Neuronal stem cell (in vitro differentiated cells): Measurements from ENCODE around the gene LRRC73. TPM values are rescaled to one million over a fixed set of nuclear protein-coding genes. Genes with fewer than 3 reads are reported as not detected.
"Not testable (repeated sequence)": the region's sequence is repeated elsewhere in the genome, so short reads cannot be mapped to it uniquely, and the experiment has no call there.

Source experiments
- DNase-seq: peaks from one replicate; pipeline ENCODE4 v3.0.0-alpha.2; 2013; ENCODE audit warnings: low spot score
- H2AFZ ChIP-seq: one replicate; pipeline ENCODE4 v1.6.1; 2013; ENCODE audit warnings: mild to moderate bottlenecking, low read length, inconsistent platforms
- H2AK5ac ChIP-seq: 2 replicates; pipeline ENCODE4 v1.6.1; 2013; ENCODE audit warnings: low read depth, mild to moderate bottlenecking, inconsistent platforms, low read length, moderate library complexity, mixed read lengths
- H2BK120ac ChIP-seq: 2 replicates; pipeline ENCODE4 v1.6.1; 2013; ENCODE audit warnings: low read depth, mild to moderate bottlenecking, inconsistent platforms, low read length, moderate library complexity, mixed read lengths
- H2BK12ac ChIP-seq: one replicate; pipeline ENCODE4 v1.6.1; 2013; ENCODE audit warnings: low read length, inconsistent platforms
- H2BK15ac ChIP-seq: 2 replicates; pipeline ENCODE4 v1.6.1; 2013; ENCODE audit warnings: mild to moderate bottlenecking, low read length, inconsistent platforms, mixed read lengths
- H2BK5ac ChIP-seq: one replicate; pipeline ENCODE4 v1.6.1; 2013; ENCODE audit warnings: inconsistent platforms, mild to moderate bottlenecking, low read length, moderate library complexity
- H3K14ac ChIP-seq: one replicate; pipeline ENCODE4 v1.6.1; 2013; ENCODE audit warnings: low read length, inconsistent platforms
- H3K18ac ChIP-seq: 2 replicates; pipeline ENCODE4 v1.6.1; 2013; ENCODE audit warnings: low read length, inconsistent platforms
- H3K23ac ChIP-seq: 2 replicates; pipeline ENCODE4 v1.6.1; 2013; ENCODE audit warnings: low read depth, mild to moderate bottlenecking, mixed read lengths, low read length, inconsistent platforms; ENCODE audit not compliant: poor library complexity
- H3K27ac ChIP-seq: replicated peaks from 3 replicates; pipeline ENCODE4 v1.5.1; 2013; ENCODE audit warnings: low read length, inconsistent platforms
- H3K27me3 ChIP-seq, 3 experiments: 2 replicates each; pipeline ENCODE4 v1.6.1; 2013; ENCODE audit warnings: low read length in 3 of 3, mild to moderate bottlenecking in 2 of 3, inconsistent platforms in 1 of 3, low read depth in 1 of 3, mixed read lengths in 1 of 3, moderate library complexity in 1 of 3; ENCODE audit not compliant: control insufficient read depth in 3 of 3, insufficient read depth in 3 of 3
- H3K36me3 ChIP-seq, 2 donors: replicated peaks in 1 of 2; 2 replicates each; pipeline ENCODE4 v1.6.1; 2013; ENCODE audit warnings: low read length in 2 of 2; ENCODE audit not compliant: control insufficient read depth in 2 of 2, insufficient read depth in 2 of 2
- H3K4ac ChIP-seq: 2 replicates; pipeline ENCODE4 v1.6.1; 2013; ENCODE audit warnings: inconsistent platforms, mild to moderate bottlenecking, low read length, moderate library complexity
- H3K4me1 ChIP-seq, 2 donors: 1 replicate in 1 of 2; 2 replicates in 1 of 2; pipeline ENCODE4 v1.6.1; 2013; ENCODE audit warnings: low read length in 2 of 2, low read depth in 1 of 2; ENCODE audit not compliant: control insufficient read depth in 2 of 2, insufficient read depth in 1 of 2
- H3K4me2 ChIP-seq: one replicate; pipeline ENCODE4 v1.6.1; 2013; ENCODE audit warnings: mild to moderate bottlenecking, low read length, inconsistent platforms; ENCODE audit not compliant: insufficient read depth, poor library complexity, severe bottlenecking
- H3K4me3 ChIP-seq, 2 donors: 2 replicates each; pipeline ENCODE4 v1.5.1; 2013; ENCODE audit warnings: low read length in 2 of 2, mild to moderate bottlenecking in 2 of 2, inconsistent platforms in 1 of 2, moderate library complexity in 1 of 2
- H3K79me1 ChIP-seq: one replicate; pipeline ENCODE4 v1.6.1; 2013; ENCODE audit warnings: low read depth, mild to moderate bottlenecking, inconsistent platforms, low read length, moderate library complexity
- H3K9ac ChIP-seq: one replicate; pipeline ENCODE4 v1.6.1; 2013; ENCODE audit warnings: mild to moderate bottlenecking, low read depth, low read length, inconsistent platforms; ENCODE audit not compliant: poor library complexity
- H3K9me3 ChIP-seq, 2 donors: replicated peaks in 1 of 2; 2 replicates each; pipeline versions ENCODE3 to v1.6.1; 2013; ENCODE audit warnings: low read length in 2 of 2, mild to moderate bottlenecking in 2 of 2, inconsistent platforms in 1 of 2, low read depth in 1 of 2, mixed read lengths in 1 of 2, moderate library complexity in 1 of 2; ENCODE audit not compliant: control insufficient read depth in 2 of 2, insufficient read depth in 1 of 2
- H4K8ac ChIP-seq: one replicate; pipeline ENCODE4 v1.6.1; 2013; ENCODE audit warnings: low read depth, mild to moderate bottlenecking, inconsistent platforms, low read length, moderate library complexity
- H4K91ac ChIP-seq: one replicate; pipeline ENCODE4 v1.6.1; 2013; ENCODE audit warnings: low read length, low read depth, mild to moderate bottlenecking, inconsistent platforms; ENCODE audit not compliant: poor library complexity
- WGBS, 2 donors: extraction: QIAGEN DNeasy Blood & Tissue Kit; methylation state at CpG; one replicate each; pipeline ENCODE4 v1.1.7; 2013; ENCODE audit warnings: missing lambda C conversion rate in 2 of 2, mixed read lengths in 1 of 2; ENCODE audit not compliant: insufficient read length in 2 of 2, insufficient replicate concordance in 1 of 2; ENCODE audit errors: extremely low coverage in 2 of 2; 5-methylcytosine and 5-hydroxymethylcytosine counted together
- polyA plus RNA-seq, 2 experiments: library from polyadenylated mRNA; stranded (reverse); fragments of 200-250 nt; gene quantifications; one replicate each; pipeline ENCODE4 v1.2.3, GENCODE V29; 2013

The LRRC73 gene
- 0.92 TPM for polyA plus RNA-seq (2013, experiment 1 of 2)
- 0.98 TPM for polyA plus RNA-seq (2013, experiment 2 of 2)

- no peak within 1 kb of the TSS for H2BK120ac ChIP-seq
- H4K91ac ChIP-seq, result no peak within 1 kb of the TSS
- peaks cover 1% of the 10 kb centered on the region for H3K79me1 ChIP-seq
- peak; percentile 83 for DNase-seq
- H3K4me2 ChIP-seq, result peak within 1 kb of the TSS; percentile 98
- WGBS, 2 donors, result no CpG with 5 or more reads among the region's 96 CpGs
- H3K18ac ChIP-seq, result peak within 1 kb of the TSS; percentile 89
- H3K36me3 ChIP-seq, result peaks cover 37 to 58% of the 10 kb centered on the region in 2 donors
- peak within 1 kb of the TSS; percentile 90 for H3K23ac ChIP-seq
- H3K9me3 ChIP-seq, result no peaks in the 10 kb centered on the region
- peak within 1 kb of the TSS; percentile 83 for H3K14ac ChIP-seq
- peak within 1 kb of the TSS; percentile 96 for H2AFZ ChIP-seq
- peaks cover 7 to 17% (median 9%) of the 10 kb centered on the region in 3 experiments for H3K27me3 ChIP-seq
- peak within 1 kb of the TSS; percentile 20 for H2BK5ac ChIP-seq
- H3K4ac ChIP-seq, result no peak within 1 kb of the TSS
- peak within 1 kb of the TSS; percentile 48 to 81 for H3K4me3 ChIP-seq
- H4K8ac ChIP-seq, result no peak within 1 kb of the TSS
- H3K27ac ChIP-seq, result no peak within 1 kb of the TSS
- peak within 1 kb of the TSS; percentile 46 for H2BK12ac ChIP-seq
- H3K4me1 ChIP-seq, result peaks cover 8 to 12% of the 10 kb centered on the region in 2 donors
- peak within 1 kb of the TSS; percentile 99 for H3K9ac ChIP-seq
- peak within 1 kb of the TSS; percentile 32 for H2AK5ac ChIP-seq
- no peak within 1 kb of the TSS for H2BK15ac ChIP-seq
Measured at GRCh38 chr6:43509984-43510826, at the start of gene LRRC73. TSS of gene LRRC73 (minus strand) at chr6:43510346. CDS start at chr6:43509785, 561 bp downstream.

- H3K36me3 ChIP-seq, result peaks cover 36 to 98% of the 10 kb centered on the region in 2 donors
- H3K4ac ChIP-seq, result no peak overlapping the region
- H3K27ac ChIP-seq, result no peak overlapping the region
- H3K18ac ChIP-seq, result no peak overlapping the region
- H2BK5ac ChIP-seq, result no peak overlapping the region
- no peaks in the 10 kb centered on the region for H3K79me1 ChIP-seq
- no peak overlapping the region for H3K14ac ChIP-seq
- no peak for DNase-seq
- H3K4me3 ChIP-seq, result no peak overlapping the region
- H4K8ac ChIP-seq, result no peak overlapping the region
- no peak overlapping the region for H3K9ac ChIP-seq
- no peaks in the 10 kb centered on the region for H3K9me3 ChIP-seq
- no peaks in the 10 kb centered on the region for H3K27me3 ChIP-seq
- H2AK5ac ChIP-seq, result no peak overlapping the region
- no peak overlapping the region for H3K4me2 ChIP-seq
- no peak overlapping the region for H4K91ac ChIP-seq
- no peak overlapping the region for H2AFZ ChIP-seq
- no peak overlapping the region for H3K23ac ChIP-seq
- no peak overlapping the region for H2BK120ac ChIP-seq
- H2BK15ac ChIP-seq, result no peak overlapping the region
- no peaks in the 10 kb centered on the region for H3K4me1 ChIP-seq
- H2BK12ac ChIP-seq, result no peak overlapping the region
Measured at GRCh38 chr6:43559328-43559727, 49.2 kb upstream of the LRRC73 start.

- not testable (repeated sequence) for H2AFZ ChIP-seq, H2BK12ac ChIP-seq, H3K18ac ChIP-seq, H3K27ac ChIP-seq, H2BK120ac ChIP-seq, H4K8ac ChIP-seq, H3K9ac ChIP-seq, H3K23ac ChIP-seq, H3K27me3 ChIP-seq, H2BK15ac ChIP-seq, H3K14ac ChIP-seq, H3K4me2 ChIP-seq, H3K79me1 ChIP-seq, H4K91ac ChIP-seq, DNase-seq, H3K4me1 ChIP-seq, H3K9me3 ChIP-seq, H2AK5ac ChIP-seq, H2BK5ac ChIP-seq, H3K4me3 ChIP-seq, H3K4ac ChIP-seq
- no CpG with 5 or more reads among the region's 7 CpGs for WGBS, 2 donors
- peaks cover 39 to 96% of the 10 kb centered on the region in 2 donors for H3K36me3 ChIP-seq
Measured at GRCh38 chr6:43557620-43558019, 47.5 kb upstream of the LRRC73 start.

GRCh38 chr6:43547222-43547621, 37.1 kb upstream of the LRRC73 start:
- no peak overlapping the region for H2AFZ ChIP-seq
- no peak overlapping the region for H3K9ac ChIP-seq
- H3K4me2 ChIP-seq, result no peak overlapping the region
- H3K14ac ChIP-seq, result no peak overlapping the region
- H3K4me3 ChIP-seq, result no peak overlapping the region
- no peak overlapping the region for H2BK120ac ChIP-seq
- H2BK5ac ChIP-seq, result no peak overlapping the region
- no peaks in the 10 kb centered on the region for H3K27me3 ChIP-seq
- no peak overlapping the region for H2BK12ac ChIP-seq
- peaks cover 33 to 98% of the 10 kb centered on the region in 2 donors for H3K36me3 ChIP-seq
- H3K4me1 ChIP-seq, result no peaks in the 10 kb centered on the region
- H3K18ac ChIP-seq, result no peak overlapping the region
- WGBS, 2 donors, result no CpG with 5 or more reads among the region's 3 CpGs
- H3K4ac ChIP-seq, result no peak overlapping the region
- no peaks in the 10 kb centered on the region for H3K9me3 ChIP-seq
- no peak for DNase-seq
- H3K23ac ChIP-seq, result no peak overlapping the region
- no peak overlapping the region for H4K91ac ChIP-seq
- no peaks in the 10 kb centered on the region for H3K79me1 ChIP-seq
- H3K27ac ChIP-seq, result no peak overlapping the region
- no peak overlapping the region for H4K8ac ChIP-seq
- H2BK15ac ChIP-seq, result no peak overlapping the region
- H2AK5ac ChIP-seq, result no peak overlapping the region
